ENCODE results near the gene SPATA24. TPM values are rescaled to one million over a fixed set of nuclear protein-coding genes. Genes with fewer than 3 reads are reported as not detected.

The SPATA24 gene
- total and polyA plus RNA-seq, 2 of the 8 experiments (the other 6 are each of a cell fraction or from before 2014, with no cell fraction given), result 5.8 to 9.4 TPM

- Histone ChIP-seq H2BK20ac (ENCODE audit: low read length) (no peak overlapping the region), H3K79me1 (ENCODE audit: low read depth, low read length) (no peaks in the 10 kb centered on the region), H3K56ac (replicated peaks; ENCODE audit: insufficient read length, low read depth, low read length) (no peak overlapping the region), H3K9ac (replicated peaks in 1 of 4; ENCODE audit: extremely low read depth in 1 of 4, low read depth in 3 of 4, low read length in 3 of 4) (no peak overlapping the region), H2AK5ac (ENCODE audit: low read depth, low read length) (no peak overlapping the region), H3K4me3 (ENCODE audit: extremely low read depth in 1 of 4, insufficient read depth in 2 of 4, low read depth in 3 of 4, low read length in 4 of 4) (no peak overlapping the region), H3K9me3 (ENCODE audit: insufficient read depth in 2 of 2, low read depth in 1 of 2, low read length in 1 of 2) (no peaks in the 10 kb centered on the region), H3K18ac (ENCODE audit: extremely low read depth, low read length) (no peak overlapping the region), H2AFZ (ENCODE audit: low read length) (no peak overlapping the region), H3K23ac (ENCODE audit: insufficient read length) (no peak overlapping the region), H2BK15ac (ENCODE audit: low read length) (no peak overlapping the region), H3K79me2 (ENCODE audit: control insufficient read depth in 1 of 2, insufficient read depth in 2 of 2, low read length in 2 of 2) (no peaks in the 10 kb centered on the region; a peak in 2 of 4 replicates), H3K27ac (ENCODE audit: low read depth, low read length) (no peak overlapping the region), H3K23me2 (ENCODE audit: low read depth, low read length) (peaks cover 4% of the 10 kb centered on the region; the same call in 1 of the 2 replicates), H3K36me3 (ENCODE audit: control insufficient read depth in 2 of 4, insufficient read depth in 4 of 4, low read length in 3 of 4) (no peaks in the 10 kb centered on the region), H3K14ac (ENCODE audit: insufficient read length) (no peak overlapping the region), H4K20me1 (replicated peaks in 1 of 2; ENCODE audit: control insufficient read depth in 1 of 2, insufficient read depth in 2 of 2, low read length in 2 of 2) (peaks cover 0 to 1% of the 10 kb centered on the region in 2 experiments), H3K4ac (replicated peaks; ENCODE audit: insufficient read length, low read depth, low read length) (no peak overlapping the region), H3K4me1 (replicated peaks in 1 of 4; ENCODE audit: control insufficient read depth in 3 of 4, insufficient read depth in 4 of 4, low read length in 3 of 4) (peaks cover 0 to 8% (median 4%) of the 10 kb centered on the region in 4 experiments; a peak in 6 of 7 replicates), H2BK5ac (ENCODE audit: low read depth, low read length) (no peak overlapping the region), H4K91ac (replicated peaks; ENCODE audit: insufficient read length, low read length) (no peak overlapping the region), H4K5ac (ENCODE audit: insufficient read length, low read depth, low read length) (no peak overlapping the region), H3K4me2 (ENCODE audit: insufficient read depth in 1 of 2, low read depth in 2 of 2, low read length in 2 of 2) (no peak overlapping the region), H3K27me3 (replicated peaks in 1 of 4; ENCODE audit: control insufficient read depth in 3 of 4, extremely low read depth in 1 of 4, insufficient read depth in 3 of 4, low read length in 3 of 4) (0 out of 7 replicates have a peak, but pooled peaks cover 0 to 4% (median 0%) of the 10 kb centered on the region in 4 experiments), H2BK12ac (ENCODE audit: low read depth, low read length) (no peak overlapping the region), H4K8ac (ENCODE audit: extremely low read depth, insufficient read depth, low read length) (no peak overlapping the region), H2BK120ac (replicated peaks; ENCODE audit: low read depth, low read length) (no peak overlapping the region)
- TF ChIP-seq TEAD4 (IDR thresholded peaks at IDR 0.05; ENCODE audit: low read depth, low read length) (no peak), POLR2AphosphoS5 (IDR thresholded peaks at IDR 0.05; ENCODE audit: low read depth, low read length) (no peak)
- DNase-seq (ENCODE audit: low read depth in 1 of 2, low spot score in 2 of 2) (no peak), FAIRE-seq (no peak)
- ChIA-PET POLR2A (ENCODE audit: partially characterized antibody) (interaction anchor here (1.3 to 1.7 kb wide), 4 partner anchors 9 to 33 kb away, joined by 3 to 4 read pairs (median 4); no protein-coding TSS in a partner anchor), CTCF (ENCODE audit: partially characterized antibody) (interaction anchor here (0.6 to 8.2 kb wide), 10 partner anchors 12 to 370 kb away, joined by 3 to 69 read pairs (median 4); partner anchors contain the start of gene DNAJC18)
These were observed 3.6 kb upstream of the SPATA24 start for GRCh38 chr5:139407517-139407916.

All from H1 (cell line).